Suprapubic skin (tissue), 4 donors: ENCODE results near the gene ARFRP1.

Source experiments
- CTCF ChIP-seq, 2 donors: fragments of 200-600 bp in 1 of 2; fragments of 450-650 bp in 1 of 2; sonication (generic) in 1 of 2; IDR thresholded peaks; one replicate each; pipeline ENCODE4 v1.5.1; 2016 to 2019; ENCODE audit warnings: antibody characterized with exemption in 2 of 2, mild to moderate bottlenecking in 1 of 2, moderate library complexity in 1 of 2
- POLR2A ChIP-seq, 2 donors: fragments of 450-650 bp; IDR thresholded peaks; one replicate each; pipeline ENCODE4 v1.6.1; 2017; ENCODE audit warnings: antibody characterized with exemption in 2 of 2, mild to moderate bottlenecking in 2 of 2, moderate library complexity in 2 of 2
- POLR2AphosphoS5 ChIP-seq, 3 donors: sonication (generic); formaldehyde crosslinking; IDR thresholded peaks; one replicate each; pipeline ENCODE4 v1.6.1; 2017; ENCODE audit warnings: antibody characterized with exemption in 3 of 3

GRCh38 chr20:63751471-63752271, 43.9 kb upstream of the ARFRP1 start:
- no peak for TF ChIP-seq CTCF (IDR thresholded peaks at IDR 0.05)
- TF ChIP-seq POLR2A (IDR thresholded peaks at IDR 0.05) = no peak
- no peak for TF ChIP-seq POLR2AphosphoS5 (IDR thresholded peaks at IDR 0.05)
